Stomach (tissue), 4 donors: ENCODE results near the gene ROBO2.

Experiments
- CTCF ChIP-seq, 7 experiments: fragments of 450-650 bp in 4 of 7; fragments of 200-600 bp in 3 of 7; sonication (generic) in 3 of 7; IDR thresholded peaks; one replicate each; pipeline ENCODE4 v1.5.1; 2016 to 2019; ENCODE audit warnings: antibody characterized with exemption in 7 of 7, control low read depth in 2 of 7, mild to moderate bottlenecking in 1 of 7
- POLR2A ChIP-seq, 4 donors: fragments of 450-650 bp; IDR thresholded peaks; one replicate each; pipeline ENCODE4 v1.6.1; 2016; ENCODE audit warnings: antibody characterized with exemption in 4 of 4, control low read depth in 2 of 4, mild to moderate bottlenecking in 1 of 4, moderate library complexity in 1 of 4
- POLR2AphosphoS5 ChIP-seq, 3 donors: sonication (generic); formaldehyde crosslinking; IDR thresholded peaks; one replicate each; pipeline ENCODE4 v1.6.1; 2016; ENCODE audit warnings: antibody characterized with exemption in 3 of 3

GRCh38 chr3:77605308-77605707, 565.4 kb downstream of the ROBO2 start:
- TF ChIP-seq CTCF (IDR thresholded peaks at IDR 0.05): no peak
- TF ChIP-seq POLR2AphosphoS5 (IDR thresholded peaks at IDR 0.05): no peak
- TF ChIP-seq POLR2A (IDR thresholded peaks at IDR 0.05): no peak
